SK-N-SH (cell line): Measurements from ENCODE around the gene MYO1E.

ENCODE experiments used
- CTCF ChIP-seq: fragments of 200-600 bp; sonication (generic); IDR thresholded peaks from 2 replicates; pipeline ENCODE4 v1.6.1; 2017; ENCODE audit warnings: antibody characterized with exemption, mild to moderate bottlenecking, moderate library complexity
- EP300 ChIP-seq, 2 experiments: IDR thresholded peaks; 2 replicates each; pipeline versions ENCODE4 v1.4.0 to v1.6.1; 2012; ENCODE audit warnings: borderline replicate concordance in 1 of 2, low read depth in 1 of 2, low read length in 1 of 2
- FOXJ3 ChIP-seq: sonication (generic); formaldehyde crosslinking; IDR thresholded peaks from 2 replicates; pipeline ENCODE4 v1.5.1; 2020; ENCODE audit warnings: mild to moderate bottlenecking, missing genetic modification reagents
- PBX3 ChIP-seq: IDR thresholded peaks from 2 replicates; pipeline ENCODE4; 2012
- POLR2AphosphoS5 ChIP-seq: IDR thresholded peaks from 2 replicates; pipeline ENCODE4 v1.6.1; 2012; ENCODE audit warnings: low read depth, low read length
- RCOR1 ChIP-seq: fragments of 150-350 bp; IDR thresholded peaks from 2 replicates; pipeline ENCODE4 v1.6.1; 2017; ENCODE audit warnings: antibody characterized with exemption, low read length
- SIN3A ChIP-seq: IDR thresholded peaks from 2 replicates; pipeline ENCODE4 v1.6.1; 2012; ENCODE audit warnings: low read depth, mild to moderate bottlenecking, low read length, moderate library complexity, borderline replicate concordance
- TEAD4 ChIP-seq: IDR thresholded peaks from 2 replicates; pipeline ENCODE4 v1.4.0; 2012; ENCODE audit warnings: mild to moderate bottlenecking, borderline replicate concordance; ENCODE audit not compliant: insufficient read depth

GRCh38 chr15:59350421-59350732 is 22.3 kb downstream of the MYO1E start:
- TF ChIP-seq PBX3: no peak
- TF ChIP-seq CTCF: no peak
- TF ChIP-seq TEAD4: no peak
- no peak for TF ChIP-seq EP300 (IDR thresholded peaks at IDR 0.05; ENCODE audit: borderline replicate concordance in 1 of 2, low read depth in 1 of 2, low read length in 1 of 2)
- TF ChIP-seq RCOR1: no peak
- TF ChIP-seq POLR2AphosphoS5: no peak
- no peak for TF ChIP-seq FOXJ3 (CRISPR knock-in tag)
- TF ChIP-seq SIN3A: no peak
